T-helper 1 cell treated with Interleukin-12 subunit alpha and Interleukin-12 subunit beta and Interleukin-4 antibody, amounts not matched to agents 30 μg/mL and 1 μg/mL, for 36 hours (primary cell): ENCODE measurements around the gene LDLRAD4.

Experiments used
- H3K27ac Mint-ChIP-seq: one replicate; pipeline ENCODE4 v1.8.0; 2021; ENCODE audit warnings: mild to moderate bottlenecking, mixed read lengths
- H3K27me3 Mint-ChIP-seq: one replicate; pipeline ENCODE4 v1.8.0; 2021; ENCODE audit warnings: low read depth, mixed read lengths
- H3K36me3 Mint-ChIP-seq: one replicate; pipeline ENCODE4 v1.8.0; 2021; ENCODE audit warnings: low read depth, mixed read lengths
- H3K4me1 Mint-ChIP-seq: one replicate; pipeline ENCODE4 v1.8.0; 2021; ENCODE audit warnings: low read depth, mixed read lengths
- H3K4me3 Mint-ChIP-seq: one replicate; pipeline ENCODE4 v1.8.0; 2021; ENCODE audit warnings: mild to moderate bottlenecking, moderate library complexity, mixed read lengths
- H3K9me3 Mint-ChIP-seq: one replicate; pipeline ENCODE4 v1.8.0; 2021; ENCODE audit warnings: mixed read lengths

The LDLRAD4 gene

GRCh38 chr18:13582178-13582670 is 363.7 kb downstream of the LDLRAD4 start:
- no peaks in the 10 kb centered on the region for H3K27me3 Mint-ChIP-seq
- peaks cover 3% of the 10 kb centered on the region for H3K36me3 Mint-ChIP-seq
- no peak overlapping the region for H3K4me3 Mint-ChIP-seq
- H3K9me3 Mint-ChIP-seq, result no peaks in the 10 kb centered on the region
- H3K27ac Mint-ChIP-seq, result no peak overlapping the region
- peaks cover 37% of the 10 kb centered on the region for H3K4me1 Mint-ChIP-seq

- Mint-ChIP-seq H3K4me3 (no peak overlapping the region), H3K36me3 (peaks cover 8% of the 10 kb centered on the region), H3K27me3 (no peaks in the 10 kb centered on the region), H3K9me3 (no peaks in the 10 kb centered on the region), H3K4me1 (peaks cover 39% of the 10 kb centered on the region), H3K27ac (no peak overlapping the region)
These were observed 365.3 kb downstream of the LDLRAD4 start for GRCh38 chr18:13583576-13584550.

- no peak overlapping the region for H3K27ac Mint-ChIP-seq
- peaks cover 35% of the 10 kb centered on the region for H3K4me1 Mint-ChIP-seq
- no peak overlapping the region for H3K4me3 Mint-ChIP-seq
- H3K27me3 Mint-ChIP-seq, result no peaks in the 10 kb centered on the region
- H3K9me3 Mint-ChIP-seq, result no peaks in the 10 kb centered on the region
- peaks cover 9% of the 10 kb centered on the region for H3K36me3 Mint-ChIP-seq
These were observed 366.3 kb downstream of the LDLRAD4 start for GRCh38 chr18:13584825-13585224.

- peaks cover 36% of the 10 kb centered on the region for H3K4me1 Mint-ChIP-seq
These were observed 367.0 kb downstream of the LDLRAD4 start for GRCh38 chr18:13585379-13586153.

GRCh38 chr18:13587001-13587400 is 368.4 kb downstream of the LDLRAD4 start:
- peaks cover 37% of the 10 kb centered on the region for H3K4me1 Mint-ChIP-seq
- H3K4me3 Mint-ChIP-seq, result no peak overlapping the region
- peaks cover 12% of the 10 kb centered on the region for H3K36me3 Mint-ChIP-seq
- no peaks in the 10 kb centered on the region for H3K27me3 Mint-ChIP-seq
- H3K9me3 Mint-ChIP-seq, result no peaks in the 10 kb centered on the region
- H3K27ac Mint-ChIP-seq, result no peak overlapping the region

More at GRCh38 chr18:13585379-13586153, 367.0 kb downstream of the LDLRAD4 start:
- no peak overlapping the region for H3K27ac Mint-ChIP-seq
- H3K9me3 Mint-ChIP-seq, result no peaks in the 10 kb centered on the region
- no peak overlapping the region for H3K4me3 Mint-ChIP-seq
- H3K36me3 Mint-ChIP-seq, result peaks cover 12% of the 10 kb centered on the region
- no peaks in the 10 kb centered on the region for H3K27me3 Mint-ChIP-seq

DNA sequence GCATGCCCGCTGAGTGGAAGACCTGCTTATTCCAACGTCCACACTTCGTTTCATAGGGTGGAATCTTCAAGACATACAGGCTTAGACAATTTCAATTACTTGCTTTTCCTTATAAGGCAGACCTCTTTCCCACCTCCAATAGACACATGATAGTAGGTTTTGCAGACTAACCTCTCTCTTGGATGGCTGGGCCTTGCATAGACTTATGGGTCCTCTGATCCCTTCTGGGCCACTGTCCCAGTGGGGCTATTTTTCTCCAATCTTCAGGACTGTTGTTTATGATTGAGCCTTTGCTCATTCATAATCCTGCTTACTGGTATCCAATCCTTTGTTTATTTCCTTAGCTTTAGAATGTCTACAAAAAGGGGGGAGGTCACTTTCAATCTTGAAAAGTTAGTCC is 368.9 kb downstream of the LDLRAD4 start:
- Mint-ChIP-seq H3K4me3 (no peak overlapping the region), H3K27ac (peak overlapping the region; percentile 2), H3K9me3 (no peaks in the 10 kb centered on the region), H3K4me1 (peaks cover 39% of the 10 kb centered on the region), H3K36me3 (peaks cover 12% of the 10 kb centered on the region), H3K27me3 (no peaks in the 10 kb centered on the region)

DNA sequence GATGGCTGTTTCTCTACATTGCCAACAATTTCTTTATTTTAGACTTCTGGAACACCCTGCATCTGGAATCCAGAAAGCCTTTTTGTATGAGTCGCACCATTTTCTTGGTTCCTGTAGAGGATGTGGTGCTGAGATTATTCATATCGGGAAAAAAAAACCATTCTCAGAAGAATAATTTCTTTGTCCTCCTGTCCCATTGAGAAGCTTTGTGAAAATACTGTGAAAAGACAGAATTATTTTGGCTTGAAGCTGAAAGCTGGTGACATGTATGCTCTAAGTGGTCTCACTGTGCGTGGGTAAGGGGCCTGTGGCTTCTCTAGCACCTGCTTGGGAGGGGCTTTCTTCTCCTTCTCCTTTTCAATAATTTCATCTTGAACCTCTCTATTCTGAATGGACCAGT is 369.4 kb downstream of the LDLRAD4 start:
- H3K9me3 Mint-ChIP-seq, result no peaks in the 10 kb centered on the region
- H3K27me3 Mint-ChIP-seq, result no peaks in the 10 kb centered on the region
- peaks cover 39% of the 10 kb centered on the region for H3K4me1 Mint-ChIP-seq
- H3K4me3 Mint-ChIP-seq, result no peak overlapping the region
- peaks cover 12% of the 10 kb centered on the region for H3K36me3 Mint-ChIP-seq
- peak overlapping the region; percentile 2 for H3K27ac Mint-ChIP-seq

- Mint-ChIP-seq H3K27ac (no peak overlapping the region), H3K36me3 (peaks cover 16% of the 10 kb centered on the region), H3K9me3 (no peaks in the 10 kb centered on the region), H3K27me3 (no peaks in the 10 kb centered on the region), H3K4me1 (peaks cover 34% of the 10 kb centered on the region), H3K4me3 (no peak overlapping the region)
These were observed 370.8 kb downstream of the LDLRAD4 start for GRCh38 chr18:13589316-13589715.

DNA sequence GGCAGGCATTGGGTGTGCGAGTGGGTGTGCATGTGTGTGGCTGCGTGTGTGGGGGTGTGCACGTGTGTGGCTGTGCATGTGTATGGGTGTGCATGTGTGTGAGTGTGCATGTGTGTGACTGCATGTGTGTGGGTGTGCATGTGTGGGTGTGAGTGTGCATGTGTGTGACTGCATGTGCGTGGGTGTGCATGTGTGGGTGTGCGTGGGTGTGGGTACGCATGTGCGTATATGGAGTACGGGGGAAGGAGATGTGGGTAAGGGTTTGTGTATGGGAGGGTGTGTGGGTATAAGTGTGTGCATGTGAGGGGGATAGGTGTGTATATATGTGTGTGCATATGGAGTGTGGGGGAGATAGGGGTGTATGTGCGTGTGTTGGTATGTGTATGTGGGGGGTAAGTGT is 371.4 kb downstream of the LDLRAD4 start:
- H3K27ac Mint-ChIP-seq, result no peak overlapping the region
- H3K4me3 Mint-ChIP-seq, result no peak overlapping the region
- peaks cover 32% of the 10 kb centered on the region for H3K4me1 Mint-ChIP-seq

DNA sequence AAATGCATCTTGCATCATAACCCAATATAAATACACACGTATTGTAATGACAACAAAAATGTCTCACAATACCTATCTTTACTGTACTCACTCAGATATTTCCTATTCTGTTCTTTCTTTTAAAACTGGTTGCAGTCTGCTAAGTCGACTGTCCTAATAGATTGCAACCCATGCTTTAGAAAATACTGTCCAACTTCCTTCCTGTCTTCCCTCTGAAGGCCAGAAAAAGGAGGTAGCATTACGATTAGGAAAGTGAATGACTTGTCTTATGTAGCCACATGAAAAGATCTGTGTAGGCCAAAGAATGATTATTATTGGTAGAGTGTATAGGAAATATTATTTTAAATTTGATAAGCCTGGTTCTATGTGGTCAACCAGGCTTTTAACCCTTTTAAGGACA is 373.7 kb downstream of the LDLRAD4 start:
- H3K9me3 Mint-ChIP-seq, result peaks cover 24% of the 10 kb centered on the region
- no peaks in the 10 kb centered on the region for H3K27me3 Mint-ChIP-seq
- no peak overlapping the region for H3K27ac Mint-ChIP-seq
- H3K4me1 Mint-ChIP-seq, result peaks cover 22% of the 10 kb centered on the region
- no peak overlapping the region for H3K4me3 Mint-ChIP-seq
- peaks cover 32% of the 10 kb centered on the region for H3K36me3 Mint-ChIP-seq

More for the DNA sequence above, 371.4 kb downstream of the LDLRAD4 start:
- H3K9me3 Mint-ChIP-seq, result peaks cover under 1% of the 10 kb centered on the region
- peaks cover 18% of the 10 kb centered on the region for H3K36me3 Mint-ChIP-seq
- no peaks in the 10 kb centered on the region for H3K27me3 Mint-ChIP-seq

DNA sequence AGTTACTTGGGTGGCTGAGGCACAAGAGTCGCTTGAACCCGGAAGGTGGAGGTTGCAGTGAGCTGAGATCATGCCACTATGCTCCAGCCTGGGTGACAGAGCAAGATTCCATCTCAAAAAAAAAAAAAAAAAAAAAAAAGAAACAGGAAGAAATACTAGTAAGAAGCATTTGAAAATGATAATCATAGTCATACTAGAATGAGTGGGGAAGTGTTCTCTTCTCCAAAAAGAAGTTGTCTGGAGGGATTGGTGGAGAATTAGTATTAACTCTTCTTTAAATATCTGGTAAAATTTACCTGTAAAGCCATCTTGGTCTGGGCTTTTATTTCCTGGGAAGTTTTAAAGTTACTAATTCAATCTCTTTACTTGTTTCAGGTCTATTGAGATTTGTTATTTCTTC is 376.0 kb downstream of the LDLRAD4 start:
- H3K27ac Mint-ChIP-seq, result no peak overlapping the region
- H3K4me1 Mint-ChIP-seq, result peaks cover 9% of the 10 kb centered on the region
- peaks cover 40% of the 10 kb centered on the region for H3K36me3 Mint-ChIP-seq
- H3K9me3 Mint-ChIP-seq, result peaks cover 42% of the 10 kb centered on the region
- no peaks in the 10 kb centered on the region for H3K27me3 Mint-ChIP-seq
- H3K4me3 Mint-ChIP-seq, result no peak overlapping the region

GRCh38 chr18:13597068-13597467 is 378.5 kb downstream of the LDLRAD4 start:
- H3K9me3 Mint-ChIP-seq, result peaks cover 42% of the 10 kb centered on the region
- no peak overlapping the region for H3K27ac Mint-ChIP-seq
- H3K36me3 Mint-ChIP-seq, result peaks cover 36% of the 10 kb centered on the region
- peaks cover 2% of the 10 kb centered on the region for H3K4me1 Mint-ChIP-seq
- no peak overlapping the region for H3K4me3 Mint-ChIP-seq
- H3K27me3 Mint-ChIP-seq, result no peaks in the 10 kb centered on the region

DNA sequence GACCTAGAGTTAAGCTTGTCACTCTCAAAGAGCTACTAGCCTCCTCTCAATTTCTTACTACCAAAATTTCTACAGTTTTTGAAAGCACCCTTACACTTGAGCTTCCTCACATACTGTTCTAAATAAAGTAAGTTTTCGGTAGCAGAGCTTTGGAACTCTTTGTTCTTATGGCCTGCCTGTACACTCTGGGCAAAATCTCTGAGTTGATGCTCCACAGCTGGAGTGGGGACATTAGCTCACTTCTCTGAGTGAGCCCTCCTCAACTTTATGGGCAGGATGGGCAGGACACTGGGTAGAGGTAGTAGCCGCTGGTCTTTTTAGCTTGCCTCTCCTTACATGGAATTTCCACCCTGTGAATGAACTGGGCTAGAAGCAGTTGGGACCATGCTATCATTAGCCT is 380.0 kb downstream of the LDLRAD4 start:
- Mint-ChIP-seq H3K4me3 (no peak overlapping the region), H3K9me3 (peaks cover 42% of the 10 kb centered on the region), H3K27me3 (no peaks in the 10 kb centered on the region), H3K27ac (no peak overlapping the region), H3K36me3 (peaks cover 36% of the 10 kb centered on the region), H3K4me1 (no peaks in the 10 kb centered on the region)

GRCh38 chr18:13599031-13599430 is 380.5 kb downstream of the LDLRAD4 start:
- Mint-ChIP-seq H3K36me3 (peaks cover 31% of the 10 kb centered on the region), H3K9me3 (peaks cover 42% of the 10 kb centered on the region), H3K4me3 (no peak overlapping the region), H3K27ac (no peak overlapping the region), H3K27me3 (no peaks in the 10 kb centered on the region), H3K4me1 (no peaks in the 10 kb centered on the region)
